Rectal smooth muscle tissue (tissue), 1 donor: ENCODE measurements around the gene PGK1.

Experiments used
- H3K27ac ChIP-seq: one replicate; pipeline ENCODE4 v1.7.0; 2013; ENCODE audit warnings: low read depth, low read length, inconsistent platforms
- H3K27me3 ChIP-seq: one replicate; pipeline ENCODE4 v1.7.0; 2013; ENCODE audit warnings: low read length; ENCODE audit not compliant: control insufficient read depth, insufficient read depth
- H3K36me3 ChIP-seq: one replicate; pipeline ENCODE4 v1.7.0; 2013; ENCODE audit warnings: low read length; ENCODE audit not compliant: control insufficient read depth, insufficient read depth
- H3K4me1 ChIP-seq: one replicate; pipeline ENCODE4 v1.7.0; 2013; ENCODE audit warnings: low read length; ENCODE audit not compliant: control insufficient read depth, insufficient read depth
- H3K4me3 ChIP-seq: one replicate; pipeline ENCODE4 v1.7.0; 2013; ENCODE audit warnings: low read length
- H3K9ac ChIP-seq: one replicate; pipeline ENCODE4 v1.7.0; 2013; ENCODE audit warnings: low read length

The PGK1 gene

GRCh38 chrX:78098108-78098507 is 5.9 kb upstream of the PGK1 start:
- H3K27ac ChIP-seq = no peak overlapping the region
- no peaks in the 10 kb centered on the region for H3K27me3 ChIP-seq
- no peak overlapping the region for H3K4me3 ChIP-seq
- H3K4me1 ChIP-seq = no peaks in the 10 kb centered on the region
- no peaks in the 10 kb centered on the region for H3K36me3 ChIP-seq
- H3K9ac ChIP-seq = no peak overlapping the region

GRCh38 chrX:78102091-78102490 is 2.0 kb upstream of the PGK1 start:
- no peak overlapping the region for H3K9ac ChIP-seq
- H3K36me3 ChIP-seq = no peaks in the 10 kb centered on the region
- H3K27me3 ChIP-seq = no peaks in the 10 kb centered on the region
- H3K4me3 ChIP-seq = no peak overlapping the region
- no peak overlapping the region for H3K27ac ChIP-seq
- no peaks in the 10 kb centered on the region for H3K4me1 ChIP-seq

GRCh38 chrX:78103001-78103622 is 936 bp upstream of the PGK1 start:
- H3K4me1 ChIP-seq = peaks cover under 1% of the 10 kb centered on the region
- peak overlapping the region; percentile 33 for H3K9ac ChIP-seq
- peak overlapping the region; percentile 94 for H3K27ac ChIP-seq
- H3K27me3 ChIP-seq = no peaks in the 10 kb centered on the region
- no peaks in the 10 kb centered on the region for H3K36me3 ChIP-seq
- H3K4me3 ChIP-seq = peak overlapping the region; percentile 52

GRCh38 chrX:78104447-78105176 is 564 bp downstream of the PGK1 start:
- Histone ChIP-seq H3K27ac (peak overlapping the region; percentile 94), H3K27me3 (no peaks in the 10 kb centered on the region), H3K36me3 (no peaks in the 10 kb centered on the region), H3K4me1 (peaks cover 2% of the 10 kb centered on the region), H3K4me3 (peak overlapping the region; percentile 88), H3K9ac (peak overlapping the region; percentile 94)

GRCh38 chrX:78105944-78106650 is 2.0 kb downstream of the PGK1 start:
- Histone ChIP-seq H3K4me1 (peaks cover 2% of the 10 kb centered on the region), H3K27ac (no peak overlapping the region), H3K36me3 (no peaks in the 10 kb centered on the region), H3K27me3 (no peaks in the 10 kb centered on the region), H3K4me3 (peak overlapping the region; percentile 38), H3K9ac (no peak overlapping the region)

- H3K27me3 ChIP-seq = no peaks in the 10 kb centered on the region
- no peak overlapping the region for H3K27ac ChIP-seq
- no peak overlapping the region for H3K9ac ChIP-seq
- H3K36me3 ChIP-seq = no peaks in the 10 kb centered on the region
- H3K4me1 ChIP-seq = peaks cover 2% of the 10 kb centered on the region
- H3K4me3 ChIP-seq = peak overlapping the region; percentile 38
Observed at GRCh38 chrX:78106651-78106986, 2.6 kb downstream of the PGK1 start.

GRCh38 chrX:78109458-78109857 is 5.4 kb downstream of the PGK1 start:
- H3K36me3 ChIP-seq = peaks cover 4% of the 10 kb centered on the region
- H3K4me3 ChIP-seq = no peak overlapping the region
- H3K27me3 ChIP-seq = no peaks in the 10 kb centered on the region
- H3K27ac ChIP-seq = no peak overlapping the region
- H3K9ac ChIP-seq = no peak overlapping the region
- H3K4me1 ChIP-seq = peaks cover 2% of the 10 kb centered on the region

GRCh38 chrX:78111140-78111931 is 7.3 kb downstream of the PGK1 start:
- Histone ChIP-seq H3K36me3 (peaks cover 4% of the 10 kb centered on the region), H3K9ac (no peak overlapping the region), H3K27ac (no peak overlapping the region), H3K27me3 (no peaks in the 10 kb centered on the region), H3K4me1 (peaks cover 2% of the 10 kb centered on the region), H3K4me3 (no peak overlapping the region)

- no peaks in the 10 kb centered on the region for H3K27me3 ChIP-seq
Observed at GRCh38 chrX:78116365-78116764, 12.3 kb downstream of the PGK1 start.

GRCh38 chrX:78116766-78117165 is 12.7 kb downstream of the PGK1 start:
- H3K36me3 ChIP-seq = peaks cover 16% of the 10 kb centered on the region
- H3K4me1 ChIP-seq = no peaks in the 10 kb centered on the region
- H3K9ac ChIP-seq = no peak overlapping the region
- H3K27me3 ChIP-seq = no peaks in the 10 kb centered on the region
- no peak overlapping the region for H3K27ac ChIP-seq
- H3K4me3 ChIP-seq = no peak overlapping the region

More at GRCh38 chrX:78116365-78116764, 12.3 kb downstream of the PGK1 start:
- peaks cover 16% of the 10 kb centered on the region for H3K36me3 ChIP-seq
- H3K9ac ChIP-seq = no peak overlapping the region
- H3K4me1 ChIP-seq = no peaks in the 10 kb centered on the region
- H3K27ac ChIP-seq = no peak overlapping the region
- H3K4me3 ChIP-seq = no peak overlapping the region

GRCh38 chrX:78118628-78119027 is 14.6 kb downstream of the PGK1 start:
- Histone ChIP-seq H3K9ac (no peak overlapping the region), H3K36me3 (peaks cover 15% of the 10 kb centered on the region), H3K27me3 (no peaks in the 10 kb centered on the region), H3K4me1 (no peaks in the 10 kb centered on the region), H3K27ac (no peak overlapping the region), H3K4me3 (no peak overlapping the region)

- Histone ChIP-seq H3K4me1 (no peaks in the 10 kb centered on the region), H3K27me3 (no peaks in the 10 kb centered on the region), H3K9ac (no peak overlapping the region), H3K4me3 (no peak overlapping the region), H3K27ac (no peak overlapping the region), H3K36me3 (peaks cover 18% of the 10 kb centered on the region)
Observed at GRCh38 chrX:78119521-78120227, 15.6 kb downstream of the PGK1 start.
